ENCODE data around the gene FIBCD1.

Gene FIBCD1

DNA sequence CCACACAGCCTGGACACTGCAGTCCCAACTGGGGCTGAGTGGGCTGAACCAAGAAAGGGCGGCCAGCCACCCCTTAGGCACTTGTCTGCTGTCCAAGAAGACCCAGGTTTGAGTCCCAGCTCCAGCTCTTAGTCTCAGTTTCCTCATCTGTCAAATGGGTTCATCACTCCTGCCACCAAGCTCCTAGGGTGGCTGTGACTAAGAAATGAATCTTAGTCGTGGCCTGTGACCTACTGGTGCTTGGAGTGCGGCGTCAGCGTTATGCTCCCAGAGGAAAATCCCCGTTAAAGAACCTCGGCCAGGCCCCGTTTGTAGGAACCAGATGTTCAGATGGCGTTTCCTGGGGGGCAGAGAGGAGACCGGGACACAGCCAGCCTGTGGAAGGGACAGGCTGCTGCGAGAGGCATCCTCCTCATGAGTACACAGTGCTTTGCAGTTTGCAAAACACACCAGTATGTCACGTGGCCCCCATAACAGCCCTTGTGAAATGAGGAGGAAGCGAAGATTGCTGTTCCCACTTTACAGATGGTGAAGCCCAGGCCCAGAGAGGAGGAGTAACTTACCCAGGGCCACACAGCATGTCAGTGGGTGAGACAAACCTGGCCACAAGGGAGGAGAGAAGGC is 3.3 kb downstream of the FIBCD1 start:
- DNase-seq: no peak

DNA sequence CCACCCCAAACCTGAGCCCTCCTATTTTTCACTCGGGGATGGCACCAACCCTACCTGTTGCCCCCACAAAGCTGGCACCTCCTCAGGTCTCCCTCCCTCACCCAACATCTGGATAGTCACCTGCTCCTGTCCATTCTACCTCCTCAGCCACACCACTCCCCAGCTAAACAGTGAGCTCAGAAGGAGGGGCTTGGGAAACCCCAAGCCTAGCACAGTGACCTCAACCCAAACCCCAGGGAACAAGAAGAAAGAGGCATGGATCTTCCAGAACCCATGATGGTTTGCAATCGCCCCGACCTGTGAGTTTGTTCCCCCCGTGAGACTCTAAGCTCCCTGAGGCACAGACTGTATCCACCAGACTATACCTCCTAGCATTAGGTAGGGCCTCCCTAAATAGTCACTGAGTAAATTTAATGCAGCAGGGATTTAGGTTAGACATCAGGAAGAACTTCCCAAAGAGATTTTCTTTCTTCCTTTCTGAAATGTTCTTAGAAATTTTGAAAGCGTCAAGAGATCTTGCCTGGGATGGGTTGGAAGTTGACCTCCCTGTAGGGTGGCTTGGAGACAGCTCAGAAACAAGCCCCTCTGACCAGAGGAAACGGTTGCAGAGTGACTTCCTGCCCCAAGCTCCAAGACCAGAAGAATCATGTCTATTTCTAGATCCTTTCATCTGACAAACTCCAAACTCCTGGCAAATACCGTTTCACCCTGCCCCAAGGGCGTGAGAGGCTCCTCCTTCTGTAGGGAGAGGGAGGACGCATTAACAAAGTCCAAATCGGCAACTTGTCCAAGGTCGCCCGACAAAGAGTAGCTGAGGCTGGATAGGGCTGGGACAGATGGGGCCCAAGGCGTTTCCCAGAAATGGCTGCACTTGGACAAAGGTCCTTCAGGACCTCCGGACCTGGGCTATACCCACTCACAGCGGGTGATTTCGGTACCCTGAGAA is 4.1 kb downstream of the FIBCD1 start:
- DNase-seq: no peak

DNA sequence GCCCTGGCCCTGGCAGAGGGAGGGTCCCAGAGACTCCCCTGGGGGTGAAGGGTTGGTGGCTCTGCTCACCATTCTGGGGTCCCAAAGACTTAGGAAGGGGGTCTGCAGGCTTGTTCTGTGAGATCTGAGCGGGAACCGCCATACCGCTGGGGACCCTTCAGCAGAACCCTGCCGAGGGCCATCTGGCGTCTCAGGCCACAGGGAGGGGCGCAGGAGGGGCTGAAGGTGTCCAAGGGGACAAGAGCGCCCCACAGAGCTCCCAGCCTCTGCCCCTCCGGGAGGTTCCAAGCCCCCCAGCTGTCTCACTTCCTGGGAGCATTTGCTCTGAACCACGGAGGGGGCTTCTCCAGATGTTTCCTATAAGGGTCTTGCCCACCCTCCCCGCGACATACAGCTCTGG is 4.8 kb downstream of the FIBCD1 start:
- no peak for DNase-seq

DNA sequence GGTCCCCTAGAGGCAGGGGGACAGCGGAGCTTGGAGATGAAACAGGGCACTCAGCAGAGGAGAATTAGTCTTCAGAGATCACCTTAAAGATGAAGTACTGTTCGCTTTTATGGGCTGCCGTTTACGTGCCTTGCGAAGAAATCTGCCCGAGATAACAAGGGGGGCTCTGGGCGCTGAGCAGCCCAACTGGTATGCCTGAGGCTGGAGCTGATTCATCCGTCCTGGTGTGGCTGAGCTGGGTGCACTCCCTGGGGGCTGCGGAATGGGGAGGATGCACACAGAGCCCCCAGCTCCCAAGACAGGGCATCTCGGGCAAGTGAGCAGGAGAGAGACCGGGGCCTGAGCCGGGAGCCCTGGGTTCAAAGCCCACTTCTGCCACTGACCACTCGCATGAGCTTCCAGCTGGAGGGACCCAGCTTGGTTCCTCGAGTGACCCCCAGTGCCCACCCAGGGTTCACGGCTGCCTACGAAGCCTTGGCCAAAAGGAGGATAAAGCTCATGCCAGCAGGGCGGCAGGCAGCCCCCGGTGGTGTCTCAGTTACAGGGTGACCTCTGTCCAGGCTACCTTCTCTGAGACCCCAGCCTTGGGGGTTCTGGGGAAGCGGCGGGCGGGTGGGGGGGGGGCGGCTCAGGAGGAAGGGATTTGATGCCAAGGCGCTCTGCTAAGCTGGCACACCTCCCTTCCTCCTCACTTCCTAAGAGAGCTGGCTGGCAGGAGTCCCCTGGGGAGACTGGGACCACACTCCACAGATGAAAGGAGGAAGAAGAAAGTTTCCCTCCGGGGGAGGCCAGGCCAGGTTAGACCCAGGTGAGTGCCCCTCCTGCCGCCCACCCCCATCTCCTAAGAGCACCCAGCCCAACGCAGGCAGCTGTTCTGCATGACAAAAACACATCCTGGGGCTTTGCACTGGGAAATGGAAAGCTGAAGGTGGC is 5.7 kb downstream of the FIBCD1 start:
- no peak for DNase-seq

DNA sequence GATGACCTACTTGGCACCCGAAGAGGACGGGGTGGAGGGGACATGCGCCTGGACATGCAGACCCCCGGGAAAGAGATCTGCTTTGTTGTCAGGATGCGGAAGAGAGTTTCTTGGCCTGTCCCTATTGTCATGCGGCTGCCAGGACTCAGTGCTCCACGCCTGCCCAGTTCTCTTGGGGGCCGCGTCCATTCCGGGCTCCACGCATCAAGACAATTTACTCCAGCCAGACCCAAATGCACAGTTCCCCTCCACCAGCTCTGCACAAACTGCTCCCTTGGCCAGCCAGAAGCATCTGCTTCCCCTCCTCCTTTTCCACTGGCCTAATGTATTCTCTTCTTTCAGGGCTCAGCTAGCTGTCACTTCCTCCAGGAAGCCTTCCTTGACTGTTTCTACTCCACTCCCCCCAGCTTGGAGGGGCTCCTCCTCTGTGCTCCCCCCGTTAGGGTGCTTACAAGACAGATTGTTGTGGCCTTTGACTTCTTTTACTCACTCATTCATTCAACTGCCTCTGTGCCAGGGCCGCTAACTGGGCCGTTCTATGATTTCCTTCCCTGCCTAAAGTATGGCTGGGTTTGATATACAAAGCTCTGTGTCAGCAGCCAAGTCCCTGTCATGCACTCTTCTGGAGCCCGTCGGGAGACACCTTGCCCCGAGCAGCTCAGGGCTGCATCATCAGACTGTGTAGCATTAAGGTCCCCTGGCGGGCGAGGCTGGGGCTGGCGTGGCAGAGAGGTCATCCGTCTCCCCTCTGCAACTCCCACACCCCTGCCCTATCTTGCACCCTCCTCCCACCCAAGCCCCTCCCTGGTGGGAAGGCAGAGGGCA is 6.6 kb downstream of the FIBCD1 start:
- DNase-seq: no peak

DNA sequence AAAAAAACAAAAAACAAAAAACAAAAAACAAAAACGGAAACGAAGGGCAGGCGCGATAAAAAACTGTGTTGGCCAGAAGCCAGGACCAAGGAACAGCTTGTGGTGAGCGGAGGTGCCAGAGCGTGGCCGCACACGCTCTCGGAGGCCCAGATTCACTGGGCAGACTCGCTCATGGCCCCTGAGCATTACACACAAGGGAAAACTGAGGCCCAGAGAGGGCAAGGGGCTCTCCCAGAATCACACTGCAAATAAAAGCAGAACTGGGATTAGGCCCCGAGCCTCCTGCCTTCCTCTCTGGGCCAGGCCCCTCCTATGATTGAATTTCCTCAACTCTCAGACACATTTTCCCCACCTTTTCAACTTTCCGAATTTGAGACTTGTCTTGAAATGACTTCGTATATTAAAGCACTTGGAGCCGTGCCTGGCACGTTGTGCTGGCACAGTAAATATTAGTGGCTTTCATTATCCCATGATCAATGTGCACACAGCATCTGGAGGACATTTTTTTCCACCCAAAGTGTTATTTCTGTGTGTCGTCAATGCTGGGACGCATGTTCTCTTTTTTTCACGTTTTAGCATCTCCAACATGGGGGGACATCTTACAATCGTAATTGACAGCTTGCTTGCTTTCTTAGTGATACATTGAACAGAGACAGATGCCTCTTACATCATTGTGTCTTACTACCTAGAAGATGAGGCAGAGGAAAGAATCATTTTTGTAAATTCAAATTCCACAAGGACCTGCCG is 7.4 kb downstream of the FIBCD1 start:
- no peak for DNase-seq

DNA sequence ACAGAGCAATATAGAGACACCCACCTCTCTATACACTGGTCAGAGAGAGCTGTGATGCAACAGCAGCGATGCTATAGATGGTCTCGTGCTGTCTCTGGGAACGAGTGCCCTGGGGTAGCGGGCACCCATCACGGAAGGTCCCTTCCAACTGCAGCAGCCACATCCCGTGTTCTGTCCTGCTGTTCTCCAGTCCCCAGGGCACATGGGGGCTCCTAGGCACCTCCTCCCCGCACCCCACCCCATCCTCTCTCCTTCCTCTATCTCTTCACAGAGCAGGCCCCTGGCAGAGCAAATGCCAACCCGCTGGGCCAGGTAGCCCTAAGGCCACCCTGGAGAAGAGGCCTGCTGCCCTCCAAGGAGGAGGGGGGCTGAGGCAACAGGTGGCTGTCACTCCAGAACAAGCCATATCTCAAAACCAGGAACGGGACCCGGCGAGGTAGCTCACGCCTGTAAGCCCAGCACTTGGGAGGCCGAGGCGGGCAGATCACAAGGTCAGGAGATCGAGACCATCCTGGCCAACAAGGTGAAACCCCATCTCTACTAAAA is 8.2 kb downstream of the FIBCD1 start:
- no peak for DNase-seq

DNA sequence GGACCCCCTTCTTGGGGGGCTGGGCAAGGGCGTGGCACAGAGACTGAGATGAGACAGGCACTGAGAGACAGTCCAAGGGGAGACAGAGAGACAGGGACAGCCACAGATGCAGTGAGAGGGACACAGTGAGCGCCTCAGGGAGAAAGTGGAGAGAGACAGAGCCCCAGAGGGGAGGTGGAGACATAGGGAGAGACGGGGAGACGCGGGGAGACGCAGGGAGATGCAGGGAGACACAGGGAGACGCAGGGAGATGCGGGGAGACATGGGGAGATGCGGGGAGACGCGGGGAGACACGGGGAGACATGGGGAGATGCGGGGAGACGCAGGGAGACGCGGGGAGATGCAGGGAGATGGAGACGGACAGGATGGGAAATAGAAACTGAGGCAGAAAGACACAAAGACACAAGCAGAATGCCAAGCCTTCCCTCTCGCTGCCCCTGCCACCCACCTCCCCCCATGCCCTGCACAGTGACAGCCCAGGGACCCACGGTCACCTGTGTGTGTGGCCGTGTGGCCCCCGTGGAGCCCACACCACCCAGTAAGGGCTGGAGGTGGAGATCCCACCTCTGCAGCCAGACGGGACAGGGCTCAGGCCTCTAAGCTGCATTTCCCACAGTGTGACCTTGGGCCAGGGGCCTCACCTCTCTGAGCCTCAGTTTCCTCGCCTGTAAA is 8.8 kb downstream of the FIBCD1 start:
- DNase-seq: no peak

DNA sequence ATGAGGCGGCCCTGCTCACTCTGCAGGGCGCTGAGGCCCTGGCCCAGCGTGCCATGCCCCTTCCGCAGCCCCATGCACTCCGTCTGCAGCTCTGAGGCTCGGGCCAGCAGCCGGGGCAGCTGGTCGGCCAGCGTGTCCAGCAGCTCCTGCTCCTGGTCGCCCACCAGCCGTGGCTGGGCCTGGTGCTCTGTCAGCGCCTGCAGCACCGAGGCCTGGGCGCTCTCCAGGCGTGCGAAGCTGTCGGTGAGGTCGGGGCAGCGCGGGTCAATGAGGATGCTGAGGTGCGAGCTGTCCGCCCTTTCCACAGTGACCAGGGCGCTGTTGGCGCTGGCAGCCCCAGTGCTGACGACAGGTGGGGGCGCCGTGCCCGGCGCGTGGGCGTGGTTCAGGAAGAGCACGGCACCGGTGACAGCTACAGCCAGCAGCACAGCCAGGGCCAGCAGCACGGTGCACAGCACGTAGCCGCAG is 9.4 kb downstream of the FIBCD1 start:
- DNase-seq: no peak

DNA sequence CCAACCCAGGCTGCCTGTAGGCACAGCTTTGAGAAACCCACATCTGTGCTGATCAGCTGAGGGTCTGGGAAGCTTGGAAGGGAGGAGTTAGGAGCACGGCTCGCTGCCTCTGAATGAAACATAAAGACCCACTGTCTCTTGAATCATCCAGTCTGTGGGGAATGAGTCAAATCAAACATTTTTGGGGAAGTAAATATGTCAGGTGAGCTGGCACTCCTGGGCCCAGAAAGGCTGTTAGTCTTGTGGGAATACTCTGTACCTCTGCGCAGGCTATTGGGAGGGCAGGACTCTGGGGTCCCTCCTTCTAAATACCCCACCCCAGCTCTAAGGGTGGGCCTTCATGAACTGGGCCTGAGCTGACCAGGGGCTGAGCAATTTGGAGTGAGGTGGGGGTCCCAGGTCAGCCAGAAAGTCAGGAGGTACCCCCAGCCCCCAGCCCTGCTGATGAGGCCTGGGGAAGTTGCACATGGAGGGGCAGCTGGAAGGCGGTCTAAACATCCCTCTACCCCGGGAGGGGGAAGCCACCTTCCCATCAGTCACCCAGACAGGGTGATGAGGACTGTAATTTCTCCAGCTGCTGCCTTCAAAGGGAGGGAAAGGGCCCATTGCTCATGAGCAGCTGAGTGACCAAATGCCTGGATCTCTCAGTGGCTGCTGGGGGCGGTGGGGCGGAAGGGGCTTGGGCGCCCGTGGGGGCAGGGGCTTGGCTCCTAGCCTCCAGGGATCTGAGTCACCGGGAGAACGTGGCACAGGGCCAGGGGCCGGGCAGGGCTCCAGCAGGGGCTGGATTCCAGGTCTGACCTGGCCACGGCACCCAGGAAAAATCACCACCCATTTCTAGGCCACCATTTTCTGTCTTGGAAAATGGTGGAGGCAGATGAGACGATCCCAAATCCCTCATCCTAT is 10.8 kb downstream of the FIBCD1 start:
- no peak for DNase-seq

DNA sequence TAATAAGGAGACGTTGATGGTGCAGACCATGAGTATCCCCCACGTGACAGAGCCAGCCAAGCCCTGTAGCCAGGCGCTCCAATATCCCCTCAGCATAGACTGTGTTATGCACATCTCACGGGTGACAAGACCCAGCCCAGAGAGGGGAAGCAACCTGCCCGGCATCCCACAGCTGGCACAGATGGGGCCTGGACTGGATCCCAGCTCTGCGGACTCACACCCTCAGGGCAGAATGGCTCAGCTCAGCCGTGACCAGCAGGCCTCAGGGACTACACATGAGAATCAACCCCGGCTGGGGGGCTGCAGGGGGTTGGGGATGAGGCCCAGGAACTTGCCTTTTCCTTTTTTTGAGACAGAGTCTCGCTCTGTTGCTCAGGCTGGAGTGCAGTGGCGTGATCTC is 11.7 kb downstream of the FIBCD1 start:
- DNase-seq: no peak

DNA sequence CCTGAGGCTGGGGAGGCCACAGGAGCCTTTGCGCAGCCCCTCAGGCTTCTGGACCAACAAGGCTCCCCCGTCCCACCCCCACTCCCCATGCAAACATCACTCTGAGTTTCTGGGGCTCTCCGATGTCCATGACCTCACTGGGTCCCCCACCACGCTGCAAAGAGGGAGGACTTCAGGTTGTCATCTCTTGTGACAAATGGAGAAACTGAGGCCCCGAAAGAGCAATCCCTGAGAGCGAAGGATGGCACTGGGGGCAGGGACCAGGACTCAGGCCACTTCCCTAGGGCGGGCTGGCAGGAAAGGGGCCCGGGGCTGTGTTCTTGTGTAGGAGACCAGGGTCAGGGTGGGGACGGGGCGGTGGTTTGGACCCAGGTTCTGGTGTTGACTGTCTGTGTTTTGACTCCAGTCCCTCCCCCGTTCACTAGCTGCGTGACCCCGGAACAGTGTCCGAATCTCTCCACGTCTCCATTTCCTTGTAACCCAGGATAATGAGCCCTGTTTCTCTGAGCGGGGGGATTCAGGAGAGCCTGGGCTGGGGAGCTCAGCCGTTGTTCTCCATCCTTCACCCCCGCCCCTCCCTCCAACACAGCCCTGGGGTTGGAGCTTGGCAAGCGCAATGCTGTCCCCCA is 13.9 kb downstream of the FIBCD1 start:
- DNase-seq: no peak

DNA sequence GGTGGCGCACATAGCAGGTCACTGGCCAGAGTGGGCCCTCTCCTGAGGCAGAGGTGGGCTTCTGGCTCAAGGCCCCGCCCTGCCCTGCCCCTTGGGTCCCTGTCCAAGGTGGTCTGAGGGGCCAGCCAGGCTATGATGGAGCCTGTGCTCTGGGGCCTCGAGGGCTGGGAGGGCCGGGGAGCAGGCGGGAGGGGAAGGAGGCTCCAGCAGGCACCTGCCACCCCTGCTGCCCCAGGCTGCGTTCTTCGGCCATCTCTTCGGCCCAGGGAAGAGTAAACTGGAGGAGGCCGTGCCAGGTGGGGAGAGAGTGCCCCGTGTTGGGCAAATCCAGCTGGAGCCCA is 14.6 kb downstream of the FIBCD1 start:
- no peak for DNase-seq

DNA sequence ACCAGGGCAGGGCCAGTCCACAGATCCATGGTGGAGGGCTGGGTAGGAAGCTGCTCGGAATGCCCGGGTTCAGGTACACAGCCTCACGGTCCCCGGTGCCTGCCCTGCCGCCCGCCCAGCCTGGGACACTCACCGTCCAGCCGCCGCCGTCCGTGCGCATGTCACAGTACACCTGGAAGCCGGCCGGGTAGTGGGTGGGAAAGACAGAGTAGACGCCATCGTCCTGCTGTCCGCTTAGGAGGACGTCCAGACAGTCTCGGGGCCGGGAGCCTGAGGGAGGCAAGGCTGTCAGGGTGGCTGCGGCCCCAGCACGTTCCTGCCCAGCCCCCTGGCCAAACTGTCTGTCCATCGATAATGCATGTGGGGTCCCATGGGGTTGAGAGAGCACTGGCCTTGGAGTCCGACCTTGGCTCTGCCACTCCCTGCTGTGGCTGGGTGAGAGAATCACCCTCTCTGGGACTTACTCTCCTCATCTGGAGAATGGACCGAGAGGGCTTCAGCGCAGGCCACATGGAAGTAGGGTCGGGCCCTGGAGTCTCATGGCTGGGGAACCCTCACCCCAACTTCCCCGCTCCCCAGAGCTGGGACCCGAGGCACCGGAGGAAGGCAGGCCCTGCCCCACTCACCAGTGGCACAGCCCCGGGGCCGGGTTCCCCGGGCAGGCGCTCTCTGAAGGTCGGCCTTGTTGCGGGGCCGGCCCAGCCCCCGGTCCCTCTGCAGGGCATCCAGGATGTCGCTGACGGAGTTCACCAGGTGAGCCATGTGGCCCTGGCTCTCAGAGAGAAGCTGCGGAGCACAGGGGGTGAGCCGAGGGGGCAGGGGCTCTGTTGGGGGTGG is 15.2 kb downstream of the FIBCD1 start:
- no peak for DNase-seq

DNA sequence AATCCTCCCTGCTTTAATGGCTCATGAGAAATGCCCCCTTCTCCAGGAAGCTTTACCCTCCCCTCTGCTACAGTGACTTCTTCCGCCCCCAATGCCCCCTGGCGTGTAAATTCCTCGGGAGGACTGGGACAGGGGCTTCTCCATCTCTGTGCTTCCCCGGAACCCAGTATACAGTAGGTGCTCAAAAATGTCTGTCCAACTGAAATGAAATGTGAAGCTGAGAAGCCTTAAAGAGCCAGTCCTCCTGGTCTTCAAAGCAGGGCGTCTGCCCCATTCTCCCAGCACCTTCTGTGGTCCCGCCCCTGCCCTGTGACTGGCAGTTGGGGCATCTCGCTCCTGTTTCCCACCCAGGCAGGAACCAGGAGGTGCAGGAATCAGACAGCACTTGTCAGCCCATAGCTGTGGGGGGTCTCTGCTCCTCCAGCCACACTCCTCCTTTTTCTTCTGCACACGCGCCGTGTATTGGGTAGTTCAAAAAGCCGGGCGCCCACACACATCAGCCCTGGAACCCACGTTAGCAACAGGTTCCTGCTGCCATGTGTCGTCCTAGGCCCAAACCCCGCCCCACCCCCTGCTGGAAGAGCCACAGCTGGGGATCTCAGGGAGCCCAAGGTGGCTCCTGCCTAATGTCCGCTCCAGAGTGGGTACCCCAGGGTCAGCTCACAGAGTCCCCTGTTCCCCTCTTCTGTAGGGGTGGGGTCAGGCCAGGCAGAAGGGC is 16.0 kb downstream of the FIBCD1 start:
- DNase-seq: no peak

DNA sequence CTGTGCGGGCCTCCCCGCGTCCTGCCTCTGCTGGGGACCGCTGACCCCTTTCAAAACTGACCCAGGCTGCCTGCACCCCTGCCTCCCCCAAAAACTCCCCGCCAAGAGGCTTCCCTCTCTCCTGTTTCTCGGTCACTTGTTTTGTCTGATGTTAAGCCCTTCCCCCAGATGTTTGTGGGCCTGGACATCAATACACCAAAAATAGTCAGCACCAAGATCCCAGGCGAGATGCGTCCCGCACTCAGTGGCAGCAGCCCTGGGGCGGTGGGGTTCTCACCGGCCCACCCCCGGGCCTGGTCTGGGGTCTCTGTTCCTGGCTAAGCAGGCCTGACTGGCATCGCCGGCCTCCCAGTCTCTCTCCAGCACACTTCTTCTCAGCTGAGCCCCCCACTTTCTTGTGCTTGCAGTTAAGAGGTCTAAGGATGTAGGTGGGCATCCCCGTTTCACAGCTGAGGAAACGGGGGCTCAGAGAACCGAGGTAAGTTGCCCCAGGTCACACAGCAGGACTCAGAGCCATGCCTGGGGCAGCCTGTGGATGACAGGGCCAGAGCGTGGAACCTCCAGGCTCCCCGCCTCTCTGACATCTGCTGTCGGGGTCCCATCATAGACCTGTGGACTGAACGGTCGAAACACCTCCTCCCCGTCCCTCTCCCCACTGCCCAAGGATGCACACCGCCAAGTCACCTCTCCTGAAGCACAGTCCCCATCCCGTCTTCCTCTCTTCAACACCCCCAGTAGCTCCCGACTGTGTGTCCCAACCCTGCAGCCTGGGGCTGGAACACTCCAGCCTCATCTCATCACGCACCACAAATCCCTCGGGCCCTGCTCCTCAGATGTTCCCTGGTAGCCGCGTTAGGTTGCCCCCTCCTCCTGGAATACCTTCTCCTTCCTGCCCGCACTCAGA is 16.8 kb downstream of the FIBCD1 start:
- no peak for DNase-seq
